ENCODE data around the gene ADAR.

Gene ADAR

DNA sequence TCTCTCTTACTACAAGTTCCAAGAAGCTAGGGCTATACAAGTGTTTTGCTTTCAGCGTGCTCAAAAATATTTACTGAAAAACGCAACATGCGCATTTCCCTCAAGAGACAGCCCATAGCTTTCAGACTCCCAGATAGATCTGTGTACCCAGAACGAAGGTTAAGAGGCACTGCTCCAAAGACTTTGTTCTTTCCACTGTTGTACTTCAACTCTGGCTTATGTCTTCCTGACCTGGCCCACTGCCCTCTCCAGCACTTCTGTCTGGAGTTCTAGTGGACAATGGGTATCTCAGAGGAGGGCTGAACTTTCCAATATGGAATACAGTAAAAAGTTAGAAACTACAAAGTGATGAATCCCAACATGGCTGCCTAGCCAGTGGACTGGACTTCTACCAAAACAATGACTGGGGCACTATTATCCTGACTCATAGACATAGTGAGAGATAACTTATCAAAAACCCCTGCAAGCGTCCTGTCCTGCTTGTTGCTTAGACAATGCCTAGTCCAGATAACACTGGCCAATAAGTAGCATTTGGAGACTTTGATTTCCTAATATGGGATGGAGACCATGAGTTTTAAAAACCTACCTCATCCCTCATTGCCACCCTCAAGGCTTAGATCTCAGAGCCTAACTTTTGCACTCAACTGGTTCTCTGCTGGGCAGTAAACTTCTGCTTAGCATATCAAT is 8.8 kb upstream of the ADAR start:
- FAIRE-seq: no peak

DNA sequence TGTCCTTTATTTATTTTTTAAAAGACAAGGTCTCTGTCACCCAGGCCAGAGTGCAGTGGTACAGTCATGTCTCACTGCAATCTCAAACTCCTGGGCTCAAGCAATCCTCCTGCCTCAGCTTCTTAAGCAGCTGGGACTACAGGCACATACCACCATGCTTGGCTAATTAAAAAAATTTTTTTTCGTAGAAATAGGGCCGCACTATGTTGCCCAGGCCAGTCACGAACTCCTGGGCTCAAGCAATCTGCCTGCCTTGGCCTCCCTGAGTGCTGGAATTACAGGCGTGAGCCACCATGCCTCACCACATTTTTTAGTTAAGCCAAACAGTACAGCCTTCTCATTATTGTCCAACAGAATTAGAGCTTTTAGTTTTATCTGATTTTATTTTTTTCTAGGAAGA is 7.4 kb upstream of the ADAR start:
- FAIRE-seq: no peak

DNA sequence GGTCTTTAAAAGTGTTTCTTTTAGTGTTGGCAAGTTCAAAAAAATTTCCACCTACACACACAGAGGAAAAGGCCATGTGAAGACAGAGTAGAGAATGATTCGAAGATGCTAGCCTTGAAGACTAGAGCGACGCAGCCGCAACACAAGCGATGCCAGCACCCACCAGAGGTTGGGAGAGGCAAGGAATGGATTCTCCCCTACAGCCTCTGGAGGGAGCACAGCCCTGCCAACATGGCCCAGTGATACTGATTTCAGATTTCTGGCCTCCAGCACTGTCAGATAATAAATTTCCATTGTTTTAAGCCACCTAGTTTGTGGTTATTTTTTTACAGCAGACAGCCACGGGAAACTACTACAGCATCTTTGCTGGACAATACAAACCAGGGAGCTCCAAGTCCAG is 6.9 kb upstream of the ADAR start:
- FAIRE-seq: no peak

DNA sequence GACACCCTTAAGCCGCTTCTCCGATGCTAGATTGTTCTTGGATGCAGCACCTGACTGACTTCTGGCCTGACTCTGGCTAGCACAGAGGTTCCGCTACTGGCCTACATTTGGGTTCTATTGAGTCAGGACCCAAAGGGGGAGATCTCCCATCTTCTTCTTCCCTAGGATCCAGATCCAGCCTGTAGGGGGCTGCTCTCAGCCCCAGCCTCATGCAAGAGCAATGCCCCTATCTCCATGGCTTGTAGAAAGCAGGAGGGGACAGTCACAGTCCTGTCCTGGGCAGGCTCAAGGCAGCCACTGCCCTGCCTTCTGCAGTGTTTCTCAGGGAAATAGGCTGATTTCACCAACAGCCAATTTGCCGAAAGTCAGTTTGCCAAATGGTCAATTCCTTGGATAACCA is 6.3 kb upstream of the ADAR start:
- FAIRE-seq: no peak

DNA sequence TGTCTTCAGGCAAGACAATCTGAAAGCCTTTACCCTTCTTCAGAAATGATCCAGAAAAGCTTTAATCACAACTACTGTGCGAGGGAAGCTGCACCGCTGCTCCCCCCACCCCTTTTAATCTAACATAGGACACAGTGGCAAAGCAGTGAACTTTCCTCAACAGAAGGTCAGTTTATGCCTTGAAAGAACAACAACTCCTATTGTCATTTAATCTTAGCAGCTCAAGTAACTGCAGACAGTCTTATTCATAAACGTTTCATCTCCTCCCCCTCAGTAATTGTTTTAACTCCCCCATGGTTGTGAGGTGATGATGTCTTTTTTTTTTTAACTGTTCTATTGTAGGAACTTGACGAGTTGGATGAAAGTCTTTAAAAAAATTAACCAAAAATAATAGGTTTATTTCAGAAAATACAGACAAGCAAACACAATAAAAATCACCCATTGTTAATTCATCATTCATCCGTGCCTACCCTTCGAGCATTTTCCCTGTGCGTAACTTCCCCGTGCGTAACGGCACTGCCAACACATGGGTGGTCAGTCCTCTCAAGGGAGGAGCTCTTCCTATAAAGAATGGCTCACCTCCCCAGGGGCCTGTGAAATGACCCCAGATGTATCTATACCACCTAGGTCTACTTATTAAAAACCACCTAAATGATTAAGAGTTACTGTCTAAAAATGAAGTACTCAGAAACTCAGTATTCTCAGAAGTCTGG is 3.3 kb upstream of the ADAR start:
- no peak for FAIRE-seq

DNA sequence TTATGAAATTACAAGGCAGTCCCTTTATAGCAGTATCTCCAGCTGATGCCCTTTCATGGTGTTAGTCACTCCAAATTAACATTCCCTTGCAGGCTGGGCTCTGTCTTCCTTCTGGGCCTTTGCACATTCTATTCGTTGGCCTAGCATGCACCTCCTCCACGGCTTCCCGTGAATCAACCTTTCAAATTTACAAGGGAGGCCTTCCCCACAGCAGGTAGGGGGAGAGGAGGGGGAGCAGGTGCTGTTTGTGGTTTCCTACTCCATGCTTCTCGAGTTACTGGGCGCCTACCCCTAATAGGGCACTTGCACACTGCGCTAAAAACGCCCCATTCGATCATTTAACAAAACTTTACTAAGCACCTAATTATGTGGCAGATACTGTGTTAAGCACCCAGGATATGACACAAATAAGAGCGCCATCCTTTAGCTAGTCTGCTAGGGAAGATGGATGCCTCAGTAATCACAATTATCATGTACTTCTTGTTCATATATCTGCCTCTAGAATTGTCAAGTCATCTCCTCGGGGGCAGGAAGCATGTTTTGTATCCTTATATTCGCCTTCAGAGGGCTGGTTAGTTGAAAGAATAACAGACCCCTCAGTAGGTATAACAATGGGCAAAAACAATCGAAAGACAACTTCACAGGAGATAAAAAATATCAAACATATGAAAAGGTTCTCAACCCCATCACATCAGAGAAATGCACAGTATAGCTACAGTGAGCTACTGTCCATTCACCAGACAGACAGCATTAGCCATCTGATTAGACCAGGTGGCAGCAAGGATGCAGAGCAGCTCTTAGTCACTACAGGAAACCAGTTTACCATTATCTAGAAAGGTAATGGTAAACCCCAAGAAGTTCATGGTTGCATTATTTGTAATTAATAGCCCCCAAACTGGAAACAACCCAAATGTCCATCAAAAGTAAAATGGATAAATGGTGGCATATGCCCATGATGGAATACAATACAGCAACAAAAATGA is 1.7 kb upstream of the ADAR start:
- no peak for FAIRE-seq

DNA sequence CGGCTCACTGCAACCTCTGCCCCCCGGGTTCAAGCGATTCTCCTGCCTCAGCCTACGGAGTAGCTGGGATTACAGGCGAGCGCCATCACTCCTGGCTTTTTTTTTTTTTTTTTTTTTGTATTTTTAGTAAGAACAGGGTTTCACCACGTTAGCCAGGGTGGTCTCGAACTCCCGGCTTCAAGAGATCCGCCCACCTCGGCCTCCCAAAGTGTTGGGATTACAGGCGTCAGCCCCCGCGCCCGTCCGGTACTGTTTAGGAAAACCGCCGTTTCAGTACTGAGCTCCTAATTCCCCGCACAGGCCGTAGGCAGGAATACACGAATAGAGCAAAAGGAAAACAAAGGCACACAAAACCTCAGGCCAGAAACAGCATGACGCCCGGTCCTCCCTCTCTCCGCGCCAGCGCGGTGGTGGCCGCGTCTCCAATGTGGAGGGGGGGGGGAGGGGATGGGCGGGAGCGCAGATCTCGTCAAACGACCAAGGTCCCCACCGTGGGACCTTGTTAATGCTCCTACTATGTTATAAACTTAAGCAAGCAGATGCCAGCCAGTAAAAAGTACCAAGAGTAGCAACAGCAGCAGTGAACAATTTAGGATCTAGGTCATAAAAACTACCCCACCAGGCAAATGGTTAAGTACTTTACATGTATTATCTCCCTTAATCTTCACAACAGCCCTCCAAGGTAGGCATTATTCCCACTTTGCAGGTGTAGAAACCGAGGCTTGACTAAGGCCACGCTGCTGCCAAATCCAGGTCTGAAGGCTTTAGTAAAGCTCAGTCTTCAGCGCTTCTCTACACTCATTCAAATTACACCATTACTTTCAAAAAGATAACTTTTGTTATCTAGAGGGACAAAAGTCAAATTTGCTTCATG is 648 bp upstream of the ADAR start:
- no peak for FAIRE-seq

DNA sequence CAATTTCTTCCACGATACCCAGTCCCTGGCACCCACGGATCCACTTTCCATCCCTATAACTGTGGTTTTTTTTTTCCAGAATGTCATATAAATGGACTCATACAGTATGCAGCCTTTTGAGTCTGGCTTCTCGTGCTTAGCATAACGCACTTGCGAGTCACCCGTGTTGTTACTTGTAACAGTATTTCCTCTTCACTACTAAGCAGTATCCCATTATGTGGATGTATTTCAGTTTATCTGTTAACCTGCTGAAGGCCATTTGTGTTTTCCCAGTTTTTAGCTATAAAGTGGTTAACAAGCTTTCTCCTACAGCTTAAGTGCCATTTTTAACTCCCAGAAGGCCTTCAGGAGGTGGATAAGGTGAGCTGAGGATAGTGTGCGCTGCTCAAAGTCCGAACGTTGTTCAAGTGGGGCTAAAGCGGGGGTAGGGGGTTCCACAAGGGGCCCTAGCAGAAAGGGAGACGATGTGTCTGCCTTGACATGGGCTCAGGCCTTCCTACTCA is 829 bp downstream of the ADAR start:
- FAIRE-seq: no peak

DNA sequence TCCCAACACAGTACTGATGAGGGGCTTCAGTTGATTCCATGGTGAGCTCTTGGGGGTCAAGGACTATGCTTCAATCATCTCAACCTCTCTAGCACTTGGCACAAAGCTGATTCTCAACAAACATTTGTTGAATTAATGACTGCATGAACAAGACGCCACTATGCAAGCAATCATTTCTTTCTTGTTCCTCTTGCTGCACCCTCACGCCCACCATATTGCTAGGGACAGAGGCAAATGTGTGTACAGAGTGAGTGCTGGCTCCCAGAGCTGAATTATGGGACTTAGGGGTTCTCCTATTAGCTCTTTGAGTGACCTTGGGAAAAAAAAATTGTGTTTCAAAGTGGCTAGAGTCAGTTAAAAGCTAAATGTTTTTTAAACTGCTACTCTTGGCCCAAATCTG is 2.5 kb downstream of the ADAR start:
- FAIRE-seq: no peak

DNA sequence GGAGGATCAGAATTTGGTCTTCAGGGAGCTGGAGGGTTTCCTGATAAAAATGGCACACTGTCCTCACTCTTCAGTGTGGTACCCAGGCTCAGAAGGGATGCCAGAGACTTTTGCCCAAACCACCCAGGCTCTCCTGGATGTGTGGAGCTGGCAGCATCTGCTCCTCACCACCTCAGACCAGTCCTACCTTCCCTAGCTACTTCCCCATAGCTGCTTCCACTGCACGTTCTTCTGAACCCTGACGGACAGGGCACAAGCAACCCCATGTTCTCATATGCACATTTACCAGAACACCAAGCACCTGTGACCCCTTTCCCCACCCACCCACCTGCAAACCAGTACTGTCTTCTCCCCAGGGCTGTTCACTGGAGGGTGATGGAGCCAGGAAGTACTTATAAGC is 4.7 kb downstream of the ADAR start:
- no peak for FAIRE-seq

DNA sequence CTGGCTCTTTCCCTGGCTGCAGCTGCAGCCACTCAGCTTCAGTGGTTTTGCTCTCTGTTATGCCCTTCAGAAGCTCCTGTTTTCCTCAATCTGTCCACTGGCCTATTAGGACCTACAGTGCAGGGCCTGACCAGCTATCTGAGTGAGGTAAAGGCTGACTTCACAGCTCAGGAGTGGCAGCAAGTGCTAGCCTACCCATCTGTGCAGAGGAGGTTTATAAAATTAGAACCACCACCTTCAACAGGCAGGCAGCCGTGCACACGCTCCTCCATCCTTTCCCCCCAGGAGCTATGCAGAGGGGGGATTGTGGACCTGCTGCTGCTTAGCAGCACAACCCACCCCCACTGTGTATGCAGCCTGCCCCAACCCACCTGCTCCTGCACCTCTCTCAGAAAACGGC is 8.3 kb downstream of the ADAR start:
- no peak for FAIRE-seq

DNA sequence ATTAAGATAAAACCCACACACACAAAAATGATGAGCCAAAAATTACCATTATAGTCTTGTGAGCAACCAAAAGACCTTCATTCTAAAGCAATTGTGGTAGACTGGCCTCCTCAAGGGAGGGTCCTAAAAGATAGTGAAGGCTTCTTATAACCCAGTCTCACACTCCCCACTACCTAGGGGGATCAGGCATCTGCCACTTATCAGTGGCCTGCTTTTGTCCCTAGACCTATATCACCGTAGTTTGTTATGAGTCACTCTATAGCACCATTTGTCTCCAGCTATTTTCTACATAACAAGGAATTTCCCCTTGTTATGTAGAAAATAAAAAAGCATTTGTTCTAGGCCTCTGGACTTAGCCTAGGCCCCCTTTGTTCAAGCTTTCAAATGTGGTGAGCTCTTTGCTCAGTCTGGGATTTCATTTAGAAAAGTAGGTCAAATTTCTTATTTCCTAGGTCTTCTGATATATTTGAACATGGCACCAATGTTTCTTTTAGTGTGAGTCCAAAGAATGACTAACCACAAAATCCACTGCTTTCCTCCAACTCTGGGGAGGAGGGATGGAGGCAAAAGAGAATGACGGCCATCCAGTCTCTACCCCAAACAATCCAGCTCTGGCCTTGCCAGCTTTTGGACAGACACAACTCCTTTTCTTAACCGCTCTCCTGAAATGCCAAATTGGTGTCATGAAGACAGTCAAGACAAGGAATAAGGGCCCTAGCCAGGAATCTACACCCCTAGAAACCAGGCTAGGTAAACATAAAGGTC is 8.9 kb downstream of the ADAR start:
- FAIRE-seq: no peak

DNA sequence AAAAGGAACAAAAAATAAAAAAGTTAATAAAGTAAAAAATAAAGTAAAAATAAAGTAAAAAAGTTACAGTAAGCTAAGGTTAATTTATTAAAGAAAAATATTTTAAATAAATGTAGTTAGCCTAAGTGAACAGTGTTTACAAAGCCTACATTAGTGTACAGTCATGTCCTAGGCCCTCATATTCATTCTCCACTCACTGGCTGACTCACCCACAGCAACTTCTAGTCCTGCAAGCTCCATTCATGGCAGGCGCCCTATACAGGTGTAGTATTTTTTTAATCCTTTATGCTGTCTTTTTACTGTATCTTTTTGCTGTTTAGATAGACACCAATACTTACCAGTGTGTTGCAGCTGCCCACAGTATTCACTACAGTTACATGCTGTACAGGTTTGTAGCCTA is 12.4 kb downstream of the ADAR start:
- peak; percentile 75 for FAIRE-seq

DNA sequence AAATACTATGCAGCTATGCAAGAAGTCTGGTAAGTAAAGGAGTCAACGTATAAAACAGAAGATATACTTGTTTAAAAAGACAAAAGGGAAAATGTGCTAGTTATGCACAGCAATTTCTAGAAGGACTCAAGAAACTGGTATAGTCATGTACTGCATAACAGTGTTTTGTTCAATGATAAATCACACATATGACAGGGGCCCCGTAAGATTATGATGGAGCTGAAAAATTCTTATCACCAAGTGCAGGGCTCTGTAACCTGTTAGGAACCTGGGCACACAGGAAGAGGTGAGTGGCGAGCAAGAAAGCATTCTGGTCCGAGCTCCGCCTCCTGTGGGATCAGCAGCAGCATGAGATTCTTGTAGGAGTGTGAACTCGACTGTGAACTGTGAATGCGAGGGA is 13.2 kb downstream of the ADAR start:
- no peak for FAIRE-seq

DNA sequence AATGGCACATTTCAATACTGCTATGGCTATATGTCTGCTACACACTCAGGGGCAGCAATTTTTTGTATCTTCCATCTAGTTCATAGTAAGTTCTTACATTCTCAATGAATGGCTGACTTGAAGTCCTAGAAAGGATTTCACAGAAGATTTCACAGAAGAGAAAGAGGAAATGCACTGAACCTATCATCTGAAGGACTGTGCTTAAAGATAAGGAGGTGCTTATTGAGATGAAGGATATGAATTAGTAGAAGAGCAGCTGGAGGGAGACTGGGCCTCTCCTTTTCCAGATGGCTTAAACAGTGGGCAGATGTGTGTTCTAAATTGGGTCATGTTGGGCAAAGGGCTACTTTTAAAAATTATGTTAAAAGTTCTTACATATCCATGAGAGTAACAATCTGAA is 14.6 kb downstream of the ADAR start:
- no peak for FAIRE-seq

DNA sequence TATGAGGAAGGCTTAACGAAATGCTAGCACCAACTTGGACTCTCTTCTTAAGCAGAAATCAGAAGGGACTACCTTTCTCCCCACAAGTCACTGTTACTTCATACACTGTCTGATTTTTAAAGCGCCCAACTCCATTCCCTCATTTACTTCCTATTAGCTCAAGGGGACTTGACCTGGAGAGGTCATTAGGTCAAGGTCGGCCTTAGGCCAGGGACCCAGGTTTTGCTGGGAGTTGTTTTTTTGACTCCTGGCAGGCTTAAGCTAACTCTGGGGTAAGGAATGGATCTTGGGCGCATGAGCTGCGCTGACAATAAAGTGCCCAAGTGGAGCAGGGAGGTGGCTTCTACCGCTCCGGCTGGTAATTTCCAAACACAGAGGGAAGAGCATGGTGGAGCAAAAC is 16.8 kb downstream of the ADAR start:
- FAIRE-seq: no peak

DNA sequence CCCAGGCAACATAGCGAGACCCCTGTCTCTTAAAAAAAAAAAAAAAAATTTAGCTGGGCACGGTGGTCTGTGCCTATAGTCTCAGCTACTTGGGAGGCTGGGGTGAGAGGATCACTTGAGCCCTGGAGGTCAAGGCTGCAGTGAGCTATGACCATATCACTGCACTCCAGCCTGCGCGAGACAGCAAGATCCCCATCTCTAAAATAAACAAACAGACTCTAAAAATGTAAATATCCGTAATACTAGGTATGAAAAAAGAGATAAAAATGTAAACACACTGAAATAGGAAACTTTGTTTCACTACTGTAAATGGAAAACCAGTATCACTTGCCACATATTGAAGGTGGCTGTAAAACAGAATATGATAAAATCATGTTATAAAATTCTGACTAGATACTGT is 17.2 kb downstream of the ADAR start:
- no peak for FAIRE-seq

DNA sequence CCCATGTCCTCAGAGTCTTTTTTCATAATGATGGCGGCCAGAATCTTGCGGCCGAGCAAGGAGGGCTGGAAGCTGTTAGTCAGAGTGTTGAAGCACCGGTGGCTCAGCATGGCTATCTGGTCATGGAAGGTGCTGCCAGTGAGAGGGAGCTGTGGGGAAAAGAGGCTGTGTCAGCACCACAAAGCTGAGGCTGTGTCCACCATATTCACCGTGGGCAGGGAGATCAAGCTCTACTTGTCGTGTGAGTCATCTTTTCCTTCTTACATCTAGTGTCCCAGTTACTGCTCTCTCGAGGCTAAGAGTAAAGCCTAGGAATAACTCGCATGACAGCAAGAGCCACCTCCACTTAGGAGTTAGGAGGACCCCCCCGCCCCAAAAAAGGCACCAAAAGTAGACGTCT is 18.2 kb downstream of the ADAR start:
- FAIRE-seq: no peak

DNA sequence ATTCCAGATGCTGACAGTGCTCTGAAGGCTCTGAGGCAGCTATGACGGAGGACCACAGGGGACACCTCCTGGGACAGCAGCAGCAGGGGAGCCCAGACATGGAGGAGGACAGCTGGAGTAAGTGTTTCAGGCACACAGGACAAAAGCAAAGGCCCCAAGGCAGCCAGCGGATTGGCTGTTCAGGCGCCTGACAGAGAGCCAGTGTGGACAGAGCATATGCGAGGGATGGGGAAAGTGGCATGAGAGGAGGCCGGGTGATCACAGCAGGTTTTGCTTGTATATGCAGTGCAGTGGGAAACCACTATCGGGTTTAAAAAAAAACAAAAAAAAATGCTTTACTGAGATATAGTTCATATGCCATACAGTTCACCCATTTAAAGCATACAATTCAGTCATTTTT is 21.3 kb downstream of the ADAR start:
- FAIRE-seq: no peak

DNA sequence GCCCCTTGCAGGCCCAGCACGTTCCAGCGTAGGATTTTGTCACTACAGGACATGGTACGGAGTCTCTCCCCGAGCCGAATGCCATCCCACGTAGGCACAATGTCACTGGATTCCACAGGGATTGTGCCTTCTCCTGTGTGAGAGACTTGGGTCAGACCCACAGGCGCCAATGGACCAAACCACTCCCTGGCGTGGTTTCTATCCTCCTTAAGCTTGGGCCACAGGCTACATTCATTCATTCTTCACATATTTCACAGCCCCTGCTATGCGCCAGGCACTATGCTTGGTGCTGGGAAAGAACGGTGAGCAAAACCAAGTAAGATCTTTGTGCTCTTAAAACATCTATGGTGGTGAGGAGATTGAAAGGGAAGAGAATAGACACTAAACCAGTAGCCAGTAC is 21.8 kb downstream of the ADAR start:
- FAIRE-seq: no peak

DNA sequence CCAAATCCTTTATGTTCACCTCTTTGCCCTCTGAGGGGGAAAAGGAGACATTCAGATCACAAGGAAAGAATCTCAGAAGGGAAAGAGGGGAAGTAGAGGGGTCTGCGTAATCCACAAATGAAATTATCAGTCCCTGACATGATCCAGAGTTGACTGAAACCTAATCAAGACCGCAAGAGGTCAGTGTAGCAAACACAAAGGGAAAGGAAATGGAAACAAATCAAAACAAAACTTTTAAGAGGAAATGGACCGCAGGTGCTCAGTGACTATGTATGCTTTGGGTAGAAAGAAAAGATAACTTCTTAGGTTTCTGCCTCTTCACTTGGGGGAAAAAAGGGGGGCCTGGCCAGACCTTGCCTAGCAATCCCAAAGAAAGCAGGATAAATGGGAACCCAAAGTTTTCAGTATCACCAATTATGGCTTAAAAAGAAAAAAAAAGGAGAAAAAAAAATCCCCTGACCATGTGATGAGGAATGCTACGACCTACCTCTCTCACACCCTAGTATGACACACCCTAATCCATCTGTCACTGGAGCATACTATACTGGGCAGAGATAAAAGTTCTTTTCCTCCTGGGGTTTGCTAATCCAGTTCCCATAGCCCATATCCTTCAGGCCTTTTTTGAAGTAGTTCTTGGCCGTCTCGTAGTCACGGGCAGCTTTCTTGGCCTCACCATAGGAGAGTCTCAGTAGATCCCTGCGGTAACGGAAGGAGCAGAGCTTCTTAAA is 23.6 kb downstream of the ADAR start:
- no peak for FAIRE-seq
